A549 (cell line): ENCODE results near the gene FHIT.

ENCODE experiments used
- CTCF ChIP-seq: fragments of >200 bp; sonication (Bioruptor Twin); formaldehyde crosslinking; IDR thresholded peaks from 3 replicates; pipeline ENCODE4 v1.5.1; 2016
- POLR2A ChIP-seq: IDR thresholded peaks from 2 replicates; pipeline ENCODE4 v1.6.1; 2012; ENCODE audit warnings: mild to moderate bottlenecking, low read length
- SMC3 ChIP-seq: fragments of >200 bp; sonication (Bioruptor Twin); formaldehyde crosslinking; IDR thresholded peaks from 3 replicates; pipeline ENCODE4 v1.6.1; 2018; ENCODE audit warnings: inconsistent platforms

DNA sequence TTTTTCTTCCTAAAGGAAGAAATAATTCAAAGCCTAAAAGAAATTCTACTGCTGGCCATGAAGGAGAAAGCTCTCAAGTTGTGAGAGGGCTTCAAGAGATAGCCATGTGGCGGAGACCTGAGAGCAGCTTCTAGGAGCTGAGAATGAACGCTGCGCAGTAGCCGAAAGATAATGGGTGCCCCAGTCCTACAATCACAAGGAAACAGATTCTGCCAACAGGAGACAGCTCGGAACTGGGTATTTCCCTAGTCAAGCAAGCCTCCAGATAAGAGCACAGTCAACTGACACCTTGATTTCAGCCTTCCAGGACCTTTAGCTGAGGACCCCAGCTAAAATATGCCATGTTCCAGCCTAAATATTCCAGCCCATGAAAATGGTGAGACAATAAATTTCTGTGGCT lies 824.1 kb downstream of the FHIT start:
- TF ChIP-seq CTCF, result no peak
- TF ChIP-seq POLR2A, result no peak
- no peak for TF ChIP-seq SMC3
